Measurements from ENCODE around the gene DENND4A.

Gene DENND4A

GRCh38 chr15:65731926-65732325, 60.2 kb downstream of the DENND4A start:
- Histone ChIP-seq H3K4me3 (ENCODE audit: low read length) (no peak overlapping the region), H3K27me3 (ENCODE audit: control insufficient read depth, insufficient read depth, low read length) (no peaks in the 10 kb centered on the region), H3K9ac (ENCODE audit: low read length) (no peak overlapping the region), H3K9me3 (ENCODE audit: control insufficient read depth, low read length) (no peaks in the 10 kb centered on the region), H3K36me3 (ENCODE audit: control insufficient read depth, insufficient read depth, low read length) (no peaks in the 10 kb centered on the region), H3K4me1 (ENCODE audit: control insufficient read depth, insufficient read depth, low read length) (no peaks in the 10 kb centered on the region)

- H3K4me3 ChIP-seq (ENCODE audit: low read length): no peak overlapping the region
- H3K9me3 ChIP-seq (ENCODE audit: control insufficient read depth, low read length): no peaks in the 10 kb centered on the region
- H3K36me3 ChIP-seq (ENCODE audit: control insufficient read depth, insufficient read depth, low read length): no peaks in the 10 kb centered on the region
- H3K4me1 ChIP-seq (ENCODE audit: control insufficient read depth, insufficient read depth, low read length): no peaks in the 10 kb centered on the region
- H3K27me3 ChIP-seq (ENCODE audit: control insufficient read depth, insufficient read depth, low read length): no peaks in the 10 kb centered on the region
- H3K9ac ChIP-seq (ENCODE audit: low read length): no peak overlapping the region
Observed at GRCh38 chr15:65730549-65731172, 61.4 kb downstream of the DENND4A start.

GRCh38 chr15:65724464-65725215, 67.5 kb downstream of the DENND4A start:
- Histone ChIP-seq H3K9me3 (ENCODE audit: control insufficient read depth, low read length) (no peaks in the 10 kb centered on the region), H3K27me3 (ENCODE audit: control insufficient read depth, insufficient read depth, low read length) (no peaks in the 10 kb centered on the region), H3K36me3 (ENCODE audit: control insufficient read depth, insufficient read depth, low read length) (no peaks in the 10 kb centered on the region), H3K4me3 (ENCODE audit: low read length) (no peak overlapping the region), H3K9ac (ENCODE audit: low read length) (no peak overlapping the region), H3K4me1 (ENCODE audit: control insufficient read depth, insufficient read depth, low read length) (no peaks in the 10 kb centered on the region)

GRCh38 chr15:65723876-65724275, 68.2 kb downstream of the DENND4A start:
- Histone ChIP-seq H3K4me3 (ENCODE audit: low read length) (no peak overlapping the region), H3K27me3 (ENCODE audit: control insufficient read depth, insufficient read depth, low read length) (no peaks in the 10 kb centered on the region), H3K9me3 (ENCODE audit: control insufficient read depth, low read length) (no peaks in the 10 kb centered on the region), H3K36me3 (ENCODE audit: control insufficient read depth, insufficient read depth, low read length) (no peaks in the 10 kb centered on the region), H3K4me1 (ENCODE audit: control insufficient read depth, insufficient read depth, low read length) (no peaks in the 10 kb centered on the region), H3K9ac (ENCODE audit: low read length) (no peak overlapping the region)

- no peaks in the 10 kb centered on the region for H3K9me3 ChIP-seq (ENCODE audit: control insufficient read depth, low read length)
- H3K27me3 ChIP-seq (ENCODE audit: control insufficient read depth, insufficient read depth, low read length): no peaks in the 10 kb centered on the region
- H3K4me1 ChIP-seq (ENCODE audit: control insufficient read depth, insufficient read depth, low read length): no peaks in the 10 kb centered on the region
- no peak overlapping the region for H3K4me3 ChIP-seq (ENCODE audit: low read length)
- H3K9ac ChIP-seq (ENCODE audit: low read length): no peak overlapping the region
- H3K36me3 ChIP-seq (ENCODE audit: control insufficient read depth, insufficient read depth, low read length): peaks cover 4% of the 10 kb centered on the region
Observed at GRCh38 chr15:65722191-65722590, 69.9 kb downstream of the DENND4A start.

- H3K9me3 ChIP-seq (ENCODE audit: control insufficient read depth, low read length): no peaks in the 10 kb centered on the region
- H3K27me3 ChIP-seq (ENCODE audit: control insufficient read depth, insufficient read depth, low read length): no peaks in the 10 kb centered on the region
- H3K9ac ChIP-seq (ENCODE audit: low read length): no peak overlapping the region
- no peaks in the 10 kb centered on the region for H3K4me1 ChIP-seq (ENCODE audit: control insufficient read depth, insufficient read depth, low read length)
- H3K4me3 ChIP-seq (ENCODE audit: low read length): no peak overlapping the region
- peaks cover under 1% of the 10 kb centered on the region for H3K36me3 ChIP-seq (ENCODE audit: control insufficient read depth, insufficient read depth, low read length)
Observed at GRCh38 chr15:65712415-65712814, 79.7 kb downstream of the DENND4A start.

GRCh38 chr15:65695081-65695480, 97.0 kb downstream of the DENND4A start:
- Histone ChIP-seq H3K27me3 (ENCODE audit: control insufficient read depth, insufficient read depth, low read length) (no peaks in the 10 kb centered on the region), H3K9me3 (ENCODE audit: control insufficient read depth, low read length) (no peaks in the 10 kb centered on the region), H3K36me3 (ENCODE audit: control insufficient read depth, insufficient read depth, low read length) (no peaks in the 10 kb centered on the region), H3K4me1 (ENCODE audit: control insufficient read depth, insufficient read depth, low read length) (no peaks in the 10 kb centered on the region), H3K9ac (ENCODE audit: low read length) (no peak overlapping the region), H3K4me3 (ENCODE audit: low read length) (no peak overlapping the region)

- H3K9ac ChIP-seq (ENCODE audit: low read length): no peak overlapping the region
- no peak overlapping the region for H3K4me3 ChIP-seq (ENCODE audit: low read length)
- H3K4me1 ChIP-seq (ENCODE audit: control insufficient read depth, insufficient read depth, low read length): no peaks in the 10 kb centered on the region
- no peaks in the 10 kb centered on the region for H3K27me3 ChIP-seq (ENCODE audit: control insufficient read depth, insufficient read depth, low read length)
- no peaks in the 10 kb centered on the region for H3K9me3 ChIP-seq (ENCODE audit: control insufficient read depth, low read length)
- peaks cover 6% of the 10 kb centered on the region for H3K36me3 ChIP-seq (ENCODE audit: control insufficient read depth, insufficient read depth, low read length)
Observed at GRCh38 chr15:65690778-65691177, 101.3 kb downstream of the DENND4A start.

- Histone ChIP-seq H3K27me3 (ENCODE audit: control insufficient read depth, insufficient read depth, low read length) (no peaks in the 10 kb centered on the region), H3K9me3 (ENCODE audit: control insufficient read depth, low read length) (no peaks in the 10 kb centered on the region), H3K4me3 (ENCODE audit: low read length) (no peak overlapping the region), H3K4me1 (ENCODE audit: control insufficient read depth, insufficient read depth, low read length) (no peaks in the 10 kb centered on the region), H3K36me3 (ENCODE audit: control insufficient read depth, insufficient read depth, low read length) (peaks cover 6% of the 10 kb centered on the region), H3K9ac (ENCODE audit: low read length) (no peak overlapping the region)
Observed at GRCh38 chr15:65690173-65690572, 101.9 kb downstream of the DENND4A start.

- Histone ChIP-seq H3K4me1 (ENCODE audit: control insufficient read depth, insufficient read depth, low read length) (no peaks in the 10 kb centered on the region), H3K27me3 (ENCODE audit: control insufficient read depth, insufficient read depth, low read length) (no peaks in the 10 kb centered on the region), H3K4me3 (ENCODE audit: low read length) (no peak overlapping the region), H3K9ac (ENCODE audit: low read length) (no peak overlapping the region), H3K9me3 (ENCODE audit: control insufficient read depth, low read length) (no peaks in the 10 kb centered on the region), H3K36me3 (ENCODE audit: control insufficient read depth, insufficient read depth, low read length) (peaks cover 6% of the 10 kb centered on the region)
Observed at GRCh38 chr15:65688462-65688861, 103.6 kb downstream of the DENND4A start.

- no peaks in the 10 kb centered on the region for H3K36me3 ChIP-seq (ENCODE audit: control insufficient read depth, insufficient read depth, low read length)
- H3K4me1 ChIP-seq (ENCODE audit: control insufficient read depth, insufficient read depth, low read length): no peaks in the 10 kb centered on the region
- H3K27me3 ChIP-seq (ENCODE audit: control insufficient read depth, insufficient read depth, low read length): no peaks in the 10 kb centered on the region
- no peak overlapping the region for H3K9ac ChIP-seq (ENCODE audit: low read length)
- H3K9me3 ChIP-seq (ENCODE audit: control insufficient read depth, low read length): no peaks in the 10 kb centered on the region
- no peak overlapping the region for H3K4me3 ChIP-seq (ENCODE audit: low read length)
Observed at GRCh38 chr15:65682404-65682911, 109.6 kb downstream of the DENND4A start.

- H3K9me3 ChIP-seq (ENCODE audit: control insufficient read depth, low read length): no peaks in the 10 kb centered on the region
- H3K36me3 ChIP-seq (ENCODE audit: control insufficient read depth, insufficient read depth, low read length): no peaks in the 10 kb centered on the region
- no peaks in the 10 kb centered on the region for H3K4me1 ChIP-seq (ENCODE audit: control insufficient read depth, insufficient read depth, low read length)
- no peak overlapping the region for H3K4me3 ChIP-seq (ENCODE audit: low read length)
- H3K27me3 ChIP-seq (ENCODE audit: control insufficient read depth, insufficient read depth, low read length): no peaks in the 10 kb centered on the region
- no peak overlapping the region for H3K9ac ChIP-seq (ENCODE audit: low read length)
Observed at GRCh38 chr15:65680544-65680943, 111.5 kb downstream of the DENND4A start.

All from mucosa of stomach (tissue), 1 donor.